Muscle of leg (tissue), 11 donors: ENCODE results near the gene CARD18. TPM values are rescaled to one million over a fixed set of nuclear protein-coding genes. Genes with fewer than 3 reads are reported as not detected.
A peak's percentile ranks its signal among the peaks of the same experiment; 100 is the strongest.

ENCODE experiments used
- DNase-seq: peaks from one replicate; pipeline ENCODE4 v3.0.0; 2013
- H3K27ac ChIP-seq: one replicate; pipeline ENCODE4 v1.5.1; 2013; ENCODE audit warnings: mild to moderate bottlenecking, low read length, control low read depth
- H3K27me3 ChIP-seq: one replicate; pipeline ENCODE4 v1.6.1; 2013; ENCODE audit warnings: low read length; ENCODE audit not compliant: control insufficient read depth, insufficient read depth
- H3K36me3 ChIP-seq: one replicate; pipeline ENCODE4 v1.6.1; 2013; ENCODE audit warnings: low read length; ENCODE audit not compliant: control insufficient read depth, insufficient read depth
- H3K4me1 ChIP-seq: one replicate; pipeline ENCODE4 v1.6.1; 2013; ENCODE audit warnings: low read length; ENCODE audit not compliant: control insufficient read depth, insufficient read depth
- H3K4me3 ChIP-seq: one replicate; pipeline ENCODE4 v1.5.1; 2013; ENCODE audit warnings: low read length, control low read depth
- H3K9me3 ChIP-seq: replicated peaks from 2 replicates; pipeline ENCODE4 v1.6.1; 2013; ENCODE audit warnings: low read depth, low read length; ENCODE audit not compliant: control insufficient read depth
- WGBS: methylation state at CpG from one replicate; pipeline ENCODE4 v1.1.5; 2013; ENCODE audit warnings: missing lambda C conversion rate; ENCODE audit not compliant: insufficient coverage; 5-methylcytosine and 5-hydroxymethylcytosine counted together
- polyA plus RNA-seq, 8 donors: library from polyadenylated mRNA; unstranded; fragments of 120-200 nt; gene quantifications; one replicate each; pipeline versions ENCODE4 v1.2.1 to v1.2.3, GENCODE V29; 2013; ENCODE audit warnings: inconsistent platforms in 1 of 8, low replicate concordance in 1 of 8; ENCODE audit not compliant: insufficient read length in 8 of 8, insufficient read depth in 1 of 8
- total RNA-seq: library from RNA; stranded (reverse); fragments of 120-200 nt; gene quantifications from one replicate; pipeline ENCODE4 v1.2.4, GENCODE V29; 2013

CARD18 gene
- total and polyA plus RNA-seq, 9 donors, result 0.13 to 0.43 TPM; not detected in 7

DNA sequence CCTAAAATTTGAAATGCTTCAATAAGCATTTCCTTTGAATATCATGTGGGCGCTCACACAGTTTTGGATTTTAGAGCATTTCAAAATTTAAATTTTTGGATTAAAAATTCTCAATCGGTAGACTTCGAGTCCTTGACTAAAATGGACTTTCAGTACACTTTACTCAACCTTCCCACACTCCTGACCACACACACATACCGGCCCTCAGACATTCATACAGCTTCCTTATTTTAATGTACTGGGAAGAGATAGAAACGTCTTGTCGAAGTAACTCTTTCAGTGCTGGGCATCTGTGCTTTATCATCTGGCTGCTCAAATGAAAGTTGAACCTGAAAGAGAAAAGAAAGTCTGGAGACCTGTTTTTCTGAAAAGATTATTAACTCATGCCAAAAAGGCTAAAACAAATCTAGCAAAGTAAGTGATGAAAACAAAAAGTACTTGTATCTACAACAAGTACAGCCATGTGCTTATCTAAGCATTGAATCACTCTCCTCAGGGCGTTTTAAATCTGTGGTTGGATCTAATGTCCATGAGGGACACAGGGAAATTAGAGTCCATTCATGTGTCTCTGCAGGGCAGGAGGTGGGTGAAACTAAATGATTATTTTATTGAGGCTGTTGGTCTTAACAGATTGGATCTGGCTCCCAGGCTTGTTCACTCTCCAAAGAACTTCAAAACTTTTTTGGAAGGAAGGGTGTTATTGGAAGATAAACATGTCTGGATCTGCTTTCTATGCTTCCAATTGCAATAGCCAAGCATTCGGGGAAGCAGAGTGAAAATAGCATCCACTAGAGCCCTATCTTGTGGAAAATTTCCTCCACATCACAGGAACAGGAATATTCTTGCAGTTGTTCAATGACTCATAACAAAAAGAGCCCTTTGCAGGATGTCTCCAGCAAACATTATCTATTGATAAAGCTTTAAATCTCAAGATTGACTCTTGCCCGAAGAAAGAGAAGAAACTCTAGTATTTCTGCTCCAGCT lies 47.0 kb downstream of the CARD18 start:
- DNase-seq, result peak; percentile 55
- 33% methylated on average over 1 of the region's 9 CpGs for WGBS

More for the DNA sequence above, 47.0 kb downstream of the CARD18 start:
- no peaks in the 10 kb centered on the region for H3K4me1 ChIP-seq
- H3K36me3 ChIP-seq, result no peaks in the 10 kb centered on the region
- H3K27ac ChIP-seq, result no peak overlapping the region
- H3K9me3 ChIP-seq, result no peaks in the 10 kb centered on the region
- no peak overlapping the region for H3K4me3 ChIP-seq
- no peaks in the 10 kb centered on the region for H3K27me3 ChIP-seq

Other genes starting within 250 kb of the CARD18 start
- 0.22 TPM for gene CASP12, start 241.3 kb downstream of the CARD18 start, total RNA-seq
- under 1 TPM in 4 of 8 donors, not detected in 4; 0.16 to 0.36 (median 0.31) TPM for gene CASP12, start 241.3 kb downstream of the CARD18 start, polyA plus RNA-seq
- 47.6 TPM for gene CASP4, start 171.2 kb downstream of the CARD18 start, total RNA-seq
- gene CASP4, start 171.2 kb downstream of the CARD18 start, polyA plus RNA-seq, result 10 to 100 TPM; 21.3 to 34.9 (median 25.7) TPM
- gene CASP5, start 116.6 kb downstream of the CARD18 start, total RNA-seq, result 0.09 TPM
- gene CASP5, start 116.6 kb downstream of the CARD18 start, polyA plus RNA-seq, result under 1 TPM in 2 of 8 donors, not detected in 6; 0.23 to 0.88 TPM
- 7.0 TPM for gene CASP1, start 104.6 kb downstream of the CARD18 start, total RNA-seq
- 10 to 100 TPM in 3 of 8 donors, 1 to 10 TPM in 5; 6.3 to 19.6 (median 9.9) TPM for gene CASP1, start 104.6 kb downstream of the CARD18 start, polyA plus RNA-seq
- 8.3 TPM for gene CARD16, start 94.4 kb downstream of the CARD18 start, total RNA-seq
- 10 to 100 TPM in 7 of 8 donors, 1 to 10 TPM in 1; 9.4 to 13.4 (median 12.4) TPM for gene CARD16, start 94.4 kb downstream of the CARD18 start, polyA plus RNA-seq